Loucy (cell line): ENCODE results near the gene NAV2.

ENCODE experiments used
- CTCF ChIP-seq: fragments of 200-600 bp; sonication (generic); conservative IDR thresholded peaks from 2 replicates; pipeline ENCODE4 v1.5.1; 2014; ENCODE audit warnings: mild to moderate bottlenecking, antibody characterized with exemption, low read length
- EZH2phosphoT487 ChIP-seq: fragments of 200-600 bp; IDR thresholded peaks from 2 replicates; pipeline ENCODE4 v1.6.1; 2018; ENCODE audit warnings: antibody characterized with exemption, mild to moderate bottlenecking, moderate library complexity, borderline replicate concordance

DNA sequence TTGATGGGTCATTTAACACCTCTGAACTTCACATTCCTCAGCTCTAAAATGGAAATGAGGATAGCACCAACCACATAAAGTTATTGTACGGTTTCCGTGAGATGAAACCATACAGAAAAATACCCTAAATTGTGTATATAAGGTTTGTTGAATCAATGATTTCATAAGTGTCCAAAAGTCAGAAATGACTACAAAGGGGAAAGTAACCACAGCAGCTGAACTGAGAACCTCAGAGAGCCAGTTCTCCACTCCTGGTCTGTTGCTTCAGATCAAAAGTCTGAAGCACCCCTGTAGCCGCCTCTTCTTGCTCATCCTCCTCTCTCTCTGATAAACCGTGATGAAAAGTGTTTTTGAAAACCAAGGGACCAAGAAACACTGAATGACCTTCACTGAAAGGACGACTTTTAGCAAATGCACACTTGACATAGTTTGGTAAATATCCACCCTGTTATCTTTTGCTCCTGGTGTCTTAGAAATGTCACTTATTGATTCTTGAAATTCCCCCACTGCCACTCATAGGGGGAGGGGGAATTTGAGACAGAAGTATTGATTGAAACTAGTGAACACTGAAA lies 194.5 kb downstream of the NAV2 start:
- TF ChIP-seq CTCF (no peak), EZH2phosphoT487 (no peak)
